ENCODE measurements around the gene LIMS2. TPM values are rescaled to one million over a fixed set of nuclear protein-coding genes. Genes with fewer than 3 reads are reported as not detected.

Gene LIMS2
- total and polyA plus RNA-seq, 2 of the 8 experiments (the other 6 are each of a cell fraction or from before 2014, with no cell fraction given) = 3.3 to 4.8 TPM

DNA sequence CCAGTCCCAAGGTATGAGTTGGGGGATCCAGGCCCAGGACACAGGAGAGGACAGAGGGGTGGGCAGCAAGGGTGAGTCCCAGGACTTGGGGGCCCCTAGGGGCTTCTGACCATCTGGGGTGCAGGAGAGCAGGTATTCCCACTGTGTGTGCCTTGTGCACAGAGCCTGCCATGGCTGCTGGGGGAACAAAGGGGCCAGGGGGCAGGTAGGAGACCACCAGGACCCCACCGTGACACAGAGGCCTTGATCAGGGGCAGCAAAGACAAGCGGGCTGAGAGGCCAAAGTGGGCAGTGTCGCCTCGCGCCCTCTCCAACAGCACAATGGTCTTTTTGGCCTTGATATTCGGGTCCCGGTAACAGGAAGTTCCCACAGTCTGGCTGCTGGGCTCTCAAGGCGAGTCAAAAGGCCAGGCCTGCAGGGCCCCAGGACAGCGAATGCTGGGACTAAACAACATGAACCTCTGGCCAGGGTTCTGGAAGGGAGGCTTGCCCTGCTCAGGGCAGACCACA, 41.7 kb downstream of the LIMS2 start (continued):
- no peak for TF ChIP-seq SAP30 (IDR thresholded peaks at IDR 0.05; ENCODE audit: insufficient read depth, insufficient replicate concordance, low read length)
